CD4-positive, alpha-beta T cell (primary cell): Measurements from ENCODE around the gene PPP4R4. TPM values are rescaled to one million over a fixed set of nuclear protein-coding genes. Genes with fewer than 3 reads are reported as not detected.

Source experiments
- ATAC-seq: fragments of 200-7000 bp; cut with Tn5 transposase; one replicate; pipeline ENCODE4 v1.10.0; 2022; ENCODE audit warnings: mild to moderate bottlenecking; ENCODE audit not compliant: poor library complexity
- CTCF ChIA-PET: fragments of 350-600 bp; sonication (Branson Sonifier 250); formaldehyde crosslinking; loops from one replicate; lab custom pipeline; 2021; ENCODE audit warnings: antibody characterized with exemption, inconsistent platforms; lab: Charles Lee
- POLR2A ChIA-PET: fragments of 350-600 bp; sonication (Branson Sonifier 250); formaldehyde crosslinking; loops from one replicate; lab custom pipeline; 2021; ENCODE audit warnings: antibody characterized with exemption, inconsistent platforms; lab: Charles Lee
- DNase-seq, 14 experiments: peaks; one replicate each; pipeline ENCODE4 v3.0.0-alpha.2; 2013 to 2020; ENCODE audit warnings: mixed read lengths in 2 of 14
- H3K27ac ChIP-seq, 2 donors: one replicate each; pipeline versions ENCODE4 v1.5.1 to v1.7.0; 2013; ENCODE audit warnings: low read length in 2 of 2, low read depth in 1 of 2, mild to moderate bottlenecking in 1 of 2
- H3K27me3 ChIP-seq, 2 experiments: 1 replicate in 1 of 2; 2 replicates in 1 of 2; pipeline versions ENCODE4 v1.6.1 to v1.7.0; 2013; ENCODE audit warnings: low read length in 2 of 2, control low read depth in 1 of 2, mild to moderate bottlenecking in 1 of 2, moderate library complexity in 1 of 2; ENCODE audit not compliant: insufficient read depth in 2 of 2, control insufficient read depth in 1 of 2
- H3K36me3 ChIP-seq: one replicate; pipeline ENCODE4 v1.6.1; 2013; ENCODE audit warnings: low read length, control low read depth; ENCODE audit not compliant: insufficient read depth
- H3K4me1 ChIP-seq: one replicate; pipeline ENCODE4 v1.6.1; 2013; ENCODE audit warnings: low read length, control low read depth; ENCODE audit not compliant: insufficient read depth
- H3K4me3 ChIP-seq: one replicate; pipeline ENCODE4 v1.5.1; 2013; ENCODE audit warnings: mild to moderate bottlenecking, low read length, moderate library complexity
- H3K9me3 ChIP-seq, 2 experiments: 1 replicate in 1 of 2; 2 replicates in 1 of 2; pipeline versions ENCODE4 v1.6.1 to v1.7.0; 2013; ENCODE audit warnings: low read length in 2 of 2, mild to moderate bottlenecking in 2 of 2, control low read depth in 1 of 2, moderate library complexity in 1 of 2; ENCODE audit not compliant: control insufficient read depth in 1 of 2, insufficient read depth in 1 of 2
- H3K27ac Mint-ChIP-seq: one replicate; pipeline ENCODE4 v1.8.0; 2020; ENCODE audit warnings: mixed read lengths
- H3K27me3 Mint-ChIP-seq: one replicate; pipeline ENCODE4 v1.8.0; 2021; ENCODE audit warnings: mixed read lengths
- H3K36me3 Mint-ChIP-seq: one replicate; pipeline ENCODE4 v1.8.0; 2021; ENCODE audit warnings: low read depth, mixed read lengths
- H3K4me1 Mint-ChIP-seq: one replicate; pipeline ENCODE4 v1.8.0; 2021; ENCODE audit warnings: low read depth, mixed read lengths
- H3K4me3 Mint-ChIP-seq: one replicate; pipeline ENCODE4 v1.8.0; 2020; ENCODE audit warnings: mild to moderate bottlenecking, mixed read lengths
- H3K9me3 Mint-ChIP-seq: one replicate; pipeline ENCODE4 v1.8.0; 2020; ENCODE audit warnings: mixed read lengths
- intact Hi-C, 2 experiments: fragments of 100-400 bp; cut with DNase I in 1 of 2; cut with micrococcal nuclease in 1 of 2; formaldehyde crosslinking; loops; one replicate each; pipeline versions ENCODE4 v1.15.1 to v1.9.0; 2023 to 2025; cut with DNase I, micrococcal nuclease
- total RNA-seq, 174 experiments: library from RNA in 2 of 174; stranded (reverse) in 2 of 174; gene quantifications; one replicate each; pipeline ENCODE4 v1.2.3 and lab custom pipeline; 2021 to 2026
- TF ChIP-seq, protein P1 (sequence below): fragments of 200-600 bp; IDR thresholded peaks from one replicate; pipeline ENCODE4 v1.8.0; 2022; ENCODE audit warnings: antibody characterized with exemption, mild to moderate bottlenecking

Gene PPP4R4
- total RNA-seq, 2 experiments from 2014 or later, result 3.5 to 4.3 TPM

DNA sequence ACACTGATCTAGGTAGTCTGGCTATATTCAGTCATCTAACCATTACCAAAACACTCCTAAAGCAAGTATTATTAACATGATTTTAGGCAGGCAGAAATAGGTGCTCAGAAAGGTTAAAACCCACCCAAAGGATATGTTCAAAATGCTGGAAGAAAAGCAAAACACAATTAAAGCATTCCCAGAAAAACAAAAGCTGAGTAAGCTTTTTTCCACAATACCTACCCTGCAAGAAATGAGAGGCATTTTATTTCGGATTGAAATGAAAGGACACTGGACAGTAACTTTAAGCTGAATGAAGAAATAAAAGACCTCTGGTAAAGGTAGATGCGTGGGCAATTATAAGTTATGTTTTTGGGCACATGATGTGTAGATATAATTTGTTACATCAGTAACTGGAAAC is 140.8 kb downstream of the PPP4R4 start:
- intact Hi-C loops, result no loop called here
- Mint-ChIP-seq H3K4me3 (no peak overlapping the region), H3K4me1 (no peaks in the 10 kb centered on the region), H3K36me3 (no peaks in the 10 kb centered on the region), H3K27me3 (peaks cover 3% of the 10 kb centered on the region), H3K9me3 (peaks cover 2% of the 10 kb centered on the region), H3K27ac (no peak overlapping the region)
- CTCF ChIA-PET, result no interaction called here
- Histone ChIP-seq H3K9me3 (peaks cover 0 to 10% of the 10 kb centered on the region in 2 experiments), H3K36me3 (no peaks in the 10 kb centered on the region), H3K4me1 (no peaks in the 10 kb centered on the region), H3K4me3 (no peak overlapping the region), H3K27ac (no peak overlapping the region), H3K27me3 (peaks cover 0 to 2% of the 10 kb centered on the region in 2 experiments)
- DNase-seq (no peak), ATAC-seq (no peak)
- POLR2A ChIA-PET, result no interaction called here
- TF ChIP-seq, protein P1, sequence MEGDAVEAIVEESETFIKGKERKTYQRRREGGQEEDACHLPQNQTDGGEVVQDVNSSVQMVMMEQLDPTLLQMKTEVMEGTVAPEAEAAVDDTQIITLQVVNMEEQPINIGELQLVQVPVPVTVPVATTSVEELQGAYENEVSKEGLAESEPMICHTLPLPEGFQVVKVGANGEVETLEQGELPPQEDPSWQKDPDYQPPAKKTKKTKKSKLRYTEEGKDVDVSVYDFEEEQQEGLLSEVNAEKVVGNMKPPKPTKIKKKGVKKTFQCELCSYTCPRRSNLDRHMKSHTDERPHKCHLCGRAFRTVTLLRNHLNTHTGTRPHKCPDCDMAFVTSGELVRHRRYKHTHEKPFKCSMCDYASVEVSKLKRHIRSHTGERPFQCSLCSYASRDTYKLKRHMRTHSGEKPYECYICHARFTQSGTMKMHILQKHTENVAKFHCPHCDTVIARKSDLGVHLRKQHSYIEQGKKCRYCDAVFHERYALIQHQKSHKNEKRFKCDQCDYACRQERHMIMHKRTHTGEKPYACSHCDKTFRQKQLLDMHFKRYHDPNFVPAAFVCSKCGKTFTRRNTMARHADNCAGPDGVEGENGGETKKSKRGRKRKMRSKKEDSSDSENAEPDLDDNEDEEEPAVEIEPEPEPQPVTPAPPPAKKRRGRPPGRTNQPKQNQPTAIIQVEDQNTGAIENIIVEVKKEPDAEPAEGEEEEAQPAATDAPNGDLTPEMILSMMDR, result no peak

DNA sequence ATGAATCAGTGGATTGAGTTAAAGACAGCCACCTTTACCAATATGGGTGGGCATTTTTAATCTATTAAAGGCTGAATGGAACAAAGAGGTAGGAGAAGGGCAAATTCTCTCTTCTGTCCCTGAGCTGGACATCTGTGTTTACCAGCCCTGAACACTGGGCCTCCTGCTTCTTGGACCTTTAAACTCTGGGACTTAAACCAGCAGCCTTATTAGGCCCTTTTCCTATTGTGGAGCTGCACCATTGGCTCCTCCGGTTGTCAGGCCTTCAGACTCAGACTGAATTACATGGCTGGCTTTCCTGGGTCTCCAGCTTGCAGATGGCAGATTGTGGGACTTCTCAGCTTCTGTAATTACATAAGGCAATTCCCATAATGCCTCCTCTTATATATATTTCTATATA is 142.6 kb downstream of the PPP4R4 start:
- Histone ChIP-seq H3K9me3 (peaks cover 0 to 6% of the 10 kb centered on the region in 2 experiments), H3K4me3 (no peak overlapping the region), H3K36me3 (no peaks in the 10 kb centered on the region), H3K27me3 (peaks cover 0 to 2% of the 10 kb centered on the region in 2 experiments), H3K4me1 (no peaks in the 10 kb centered on the region), H3K27ac (no peak overlapping the region)
- ChIA-PET POLR2A (no interaction called here), CTCF (no interaction called here)
- no peak for DNase-seq
- Mint-ChIP-seq H3K4me3 (no peak overlapping the region), H3K27ac (no peak overlapping the region), H3K36me3 (no peaks in the 10 kb centered on the region), H3K27me3 (peaks cover 3% of the 10 kb centered on the region), H3K4me1 (no peaks in the 10 kb centered on the region), H3K9me3 (peaks cover 2% of the 10 kb centered on the region)
- no peak for ATAC-seq
- TF ChIP-seq, protein P1, result no peak
- intact Hi-C loops, result no loop called here

DNA sequence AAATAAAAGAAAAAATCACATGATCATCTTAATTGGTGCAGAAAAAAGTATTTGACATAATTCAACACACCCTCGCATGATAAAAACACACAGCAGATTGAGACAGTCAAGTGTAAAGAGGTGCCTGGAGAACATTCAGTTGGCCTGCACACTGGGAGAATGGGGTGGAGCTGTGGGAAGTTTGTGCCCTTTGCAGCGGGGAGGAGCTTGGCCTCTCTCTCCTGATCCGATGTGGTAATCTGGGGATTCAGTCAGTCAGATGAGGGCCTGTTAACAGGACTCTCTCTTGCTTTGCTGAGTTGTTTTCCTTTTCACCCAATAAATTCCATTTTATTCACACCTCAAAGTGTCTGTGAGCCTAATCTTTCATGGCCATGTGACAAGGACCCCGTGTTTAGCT is 143.1 kb downstream of the PPP4R4 start:
- Histone ChIP-seq H3K4me3 (no peak overlapping the region), H3K27ac (no peak overlapping the region), H3K27me3 (peaks cover 0 to under 1% of the 10 kb centered on the region in 2 experiments), H3K4me1 (no peaks in the 10 kb centered on the region), H3K36me3 (no peaks in the 10 kb centered on the region), H3K9me3 (peaks cover 0 to 6% of the 10 kb centered on the region in 2 experiments)
- Mint-ChIP-seq H3K36me3 (no peaks in the 10 kb centered on the region), H3K9me3 (peaks cover 2% of the 10 kb centered on the region), H3K27me3 (no peaks in the 10 kb centered on the region), H3K27ac (no peak overlapping the region), H3K4me3 (no peak overlapping the region), H3K4me1 (no peaks in the 10 kb centered on the region)
- TF ChIP-seq, protein P1, result no peak
- intact Hi-C loops, result no loop called here
- ATAC-seq, result no peak
- POLR2A ChIA-PET, result no interaction called here
- no peak for DNase-seq
- CTCF ChIA-PET, result no interaction called here
